Measurements from ENCODE around the gene MS4A4E. TPM values are rescaled to one million over a fixed set of nuclear protein-coding genes. Genes with fewer than 3 reads are reported as not detected.

Gene MS4A4E
- total RNA-seq, 1 donor from 2014 or later, result not detected

DNA sequence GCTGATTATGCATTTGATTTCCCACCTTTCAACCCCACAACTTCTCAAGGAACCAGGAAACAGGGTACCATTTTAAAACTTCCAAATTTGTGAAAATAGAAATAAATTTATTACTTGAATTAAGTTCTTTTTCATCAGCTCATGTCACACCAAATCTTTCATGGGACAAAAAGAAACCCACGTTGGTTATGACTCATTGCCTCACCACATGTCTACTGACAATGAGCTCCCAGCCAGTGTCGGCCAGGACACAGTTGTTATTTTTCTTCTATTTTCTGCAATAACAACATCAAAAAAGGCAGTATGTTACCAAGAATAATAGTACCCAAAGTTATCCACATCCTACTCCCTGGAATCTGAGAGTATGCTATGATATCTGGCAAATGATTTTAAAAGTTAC, 77.4 kb downstream of the MS4A4E start:
- Histone ChIP-seq H2AFZ (replicated peaks) (no peak overlapping the region), H3K9me3 (ENCODE audit: low read depth) (peaks cover 12% of the 10 kb centered on the region), H3K9ac (no peak overlapping the region), H3K4me1 (no peaks in the 10 kb centered on the region), H4K20me1 (ENCODE audit: low read depth) (no peaks in the 10 kb centered on the region), H3K4me2 (no peak overlapping the region), H3K79me2 (ENCODE audit: low read depth) (no peaks in the 10 kb centered on the region), H3K36me3 (no peaks in the 10 kb centered on the region), H3K27me3 (no peaks in the 10 kb centered on the region), H3K4me3 (no peak overlapping the region), H3K27ac (no peak overlapping the region), H3F3A (ENCODE audit: low read depth) (no peaks in the 10 kb centered on the region)
- Mint-ChIP-seq H3K27me3 (ENCODE audit: insufficient read depth, low read depth) (no peaks in the 10 kb centered on the region), H3K9me3 (peaks cover 24% of the 10 kb centered on the region), H3K27ac (no peak overlapping the region), H3K4me1 (no peaks in the 10 kb centered on the region), H3K4me3 (no peak overlapping the region), H3K36me3 (no peaks in the 10 kb centered on the region)
- DNase-seq (ENCODE audit: low spot score), result no peak
- TF ChIP-seq EZH2 (IDR thresholded peaks at IDR 0.05) (no peak), EZH2phosphoT487 (IDR thresholded peaks at IDR 0.05) (no peak)
- TF ChIP-seq, protein P1, sequence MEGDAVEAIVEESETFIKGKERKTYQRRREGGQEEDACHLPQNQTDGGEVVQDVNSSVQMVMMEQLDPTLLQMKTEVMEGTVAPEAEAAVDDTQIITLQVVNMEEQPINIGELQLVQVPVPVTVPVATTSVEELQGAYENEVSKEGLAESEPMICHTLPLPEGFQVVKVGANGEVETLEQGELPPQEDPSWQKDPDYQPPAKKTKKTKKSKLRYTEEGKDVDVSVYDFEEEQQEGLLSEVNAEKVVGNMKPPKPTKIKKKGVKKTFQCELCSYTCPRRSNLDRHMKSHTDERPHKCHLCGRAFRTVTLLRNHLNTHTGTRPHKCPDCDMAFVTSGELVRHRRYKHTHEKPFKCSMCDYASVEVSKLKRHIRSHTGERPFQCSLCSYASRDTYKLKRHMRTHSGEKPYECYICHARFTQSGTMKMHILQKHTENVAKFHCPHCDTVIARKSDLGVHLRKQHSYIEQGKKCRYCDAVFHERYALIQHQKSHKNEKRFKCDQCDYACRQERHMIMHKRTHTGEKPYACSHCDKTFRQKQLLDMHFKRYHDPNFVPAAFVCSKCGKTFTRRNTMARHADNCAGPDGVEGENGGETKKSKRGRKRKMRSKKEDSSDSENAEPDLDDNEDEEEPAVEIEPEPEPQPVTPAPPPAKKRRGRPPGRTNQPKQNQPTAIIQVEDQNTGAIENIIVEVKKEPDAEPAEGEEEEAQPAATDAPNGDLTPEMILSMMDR (IDR thresholded peaks at IDR 0.05), result no peak

DNA sequence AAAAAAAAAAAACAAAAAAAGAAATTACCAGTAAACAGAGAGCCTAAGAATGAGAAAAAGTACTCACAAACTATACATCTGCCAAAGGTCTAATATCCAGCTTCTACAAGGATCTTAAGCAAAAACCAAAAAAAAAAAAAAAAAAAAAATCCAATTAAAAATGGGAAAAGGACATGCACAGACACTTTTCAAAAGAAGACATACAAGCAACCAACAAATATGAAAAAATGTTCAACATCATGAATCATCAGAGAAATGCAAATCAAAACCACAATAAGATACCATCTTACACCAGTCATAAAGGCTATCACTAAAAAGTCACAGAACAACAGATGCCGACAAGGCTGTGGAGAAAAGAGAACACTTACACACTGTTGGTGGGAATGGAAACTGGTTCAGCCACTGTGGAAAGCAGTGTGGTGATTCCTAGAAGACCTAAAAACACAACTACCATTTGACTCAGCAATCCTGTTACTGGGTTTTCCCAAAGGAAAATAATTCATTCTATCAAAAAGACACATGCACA, 78.3 kb downstream of the MS4A4E start:
- no peak overlapping the region for H3K27ac ChIP-seq
- H3K27me3 ChIP-seq, result no peaks in the 10 kb centered on the region
- Mint-ChIP-seq H3K9me3 (peaks cover 15% of the 10 kb centered on the region), H3K4me3 (no peak overlapping the region), H3K27ac (no peak overlapping the region), H3K4me1 (no peaks in the 10 kb centered on the region), H3K27me3 (ENCODE audit: insufficient read depth, low read depth) (no peaks in the 10 kb centered on the region), H3K36me3 (no peaks in the 10 kb centered on the region)
- H3K4me1 ChIP-seq, result no peaks in the 10 kb centered on the region
- H3K79me2 ChIP-seq (ENCODE audit: low read depth), result no peaks in the 10 kb centered on the region
- no peak overlapping the region for H3K9ac ChIP-seq
- no peaks in the 10 kb centered on the region for H3F3A ChIP-seq (ENCODE audit: low read depth)
- no peaks in the 10 kb centered on the region for H3K36me3 ChIP-seq
- H4K20me1 ChIP-seq (ENCODE audit: low read depth), result no peaks in the 10 kb centered on the region
- TF ChIP-seq EZH2phosphoT487 (IDR thresholded peaks at IDR 0.05) (no peak), EZH2 (IDR thresholded peaks at IDR 0.05) (no peak)
- TF ChIP-seq, protein P1 (IDR thresholded peaks at IDR 0.05), result no peak
- H3K4me2 ChIP-seq, result no peak overlapping the region
- no peak for DNase-seq (ENCODE audit: low spot score)
- H3K9me3 ChIP-seq (ENCODE audit: low read depth), result peaks cover 12% of the 10 kb centered on the region
- H3K4me3 ChIP-seq, result no peak overlapping the region
- no peak overlapping the region for H2AFZ ChIP-seq (replicated peaks)

DNA sequence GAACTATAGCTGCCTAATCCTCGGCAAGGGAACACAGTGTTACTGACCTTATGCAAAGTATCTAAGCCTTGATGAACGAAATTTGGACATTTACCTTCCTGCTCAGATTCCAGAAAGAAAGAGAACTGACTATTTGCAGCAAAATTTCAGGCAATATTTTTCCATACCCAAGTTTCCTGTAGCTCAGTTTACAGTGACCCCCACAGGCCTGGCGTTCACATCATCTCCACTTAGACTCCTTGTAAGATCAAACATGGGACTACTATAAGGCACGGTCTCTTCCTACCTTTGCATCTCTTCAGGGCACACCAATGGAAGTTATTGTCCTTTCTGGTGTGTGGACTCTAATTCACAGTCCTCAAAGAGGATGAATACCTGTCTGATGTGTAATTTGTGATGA, 81.2 kb downstream of the MS4A4E start:
- Histone ChIP-seq H3K4me1 (no peaks in the 10 kb centered on the region), H3K9me3 (ENCODE audit: low read depth) (peaks cover 3% of the 10 kb centered on the region), H2AFZ (replicated peaks) (no peak overlapping the region), H3K4me3 (no peak overlapping the region), H4K20me1 (ENCODE audit: low read depth) (no peaks in the 10 kb centered on the region), H3F3A (ENCODE audit: low read depth) (no peaks in the 10 kb centered on the region), H3K79me2 (ENCODE audit: low read depth) (no peaks in the 10 kb centered on the region), H3K9ac (no peak overlapping the region), H3K36me3 (no peaks in the 10 kb centered on the region), H3K27me3 (no peaks in the 10 kb centered on the region), H3K27ac (no peak overlapping the region), H3K4me2 (no peak overlapping the region)
- TF ChIP-seq EZH2phosphoT487 (IDR thresholded peaks at IDR 0.05), result no peak
- TF ChIP-seq, protein P1 (IDR thresholded peaks at IDR 0.05), result no peak
- no peak for TF ChIP-seq EZH2 (IDR thresholded peaks at IDR 0.05)
- Mint-ChIP-seq H3K27ac (no peak overlapping the region), H3K36me3 (no peaks in the 10 kb centered on the region), H3K4me3 (no peak overlapping the region), H3K9me3 (no peaks in the 10 kb centered on the region), H3K4me1 (no peaks in the 10 kb centered on the region), H3K27me3 (ENCODE audit: insufficient read depth, low read depth) (no peaks in the 10 kb centered on the region)
- no peak for DNase-seq (ENCODE audit: low spot score)
